GM11168 (cell line): ENCODE data around the gene SETD1A.

Experiments
- in situ Hi-C: fragments of 300-500 bp; cut with MboI; formaldehyde crosslinking; loops from one replicate; pipeline ENCODE4 v1.12.0; 2022; ENCODE audit warnings: low sequenced_read_pairs; ENCODE audit not compliant: unreplicated experiment

The SETD1A gene

DNA sequence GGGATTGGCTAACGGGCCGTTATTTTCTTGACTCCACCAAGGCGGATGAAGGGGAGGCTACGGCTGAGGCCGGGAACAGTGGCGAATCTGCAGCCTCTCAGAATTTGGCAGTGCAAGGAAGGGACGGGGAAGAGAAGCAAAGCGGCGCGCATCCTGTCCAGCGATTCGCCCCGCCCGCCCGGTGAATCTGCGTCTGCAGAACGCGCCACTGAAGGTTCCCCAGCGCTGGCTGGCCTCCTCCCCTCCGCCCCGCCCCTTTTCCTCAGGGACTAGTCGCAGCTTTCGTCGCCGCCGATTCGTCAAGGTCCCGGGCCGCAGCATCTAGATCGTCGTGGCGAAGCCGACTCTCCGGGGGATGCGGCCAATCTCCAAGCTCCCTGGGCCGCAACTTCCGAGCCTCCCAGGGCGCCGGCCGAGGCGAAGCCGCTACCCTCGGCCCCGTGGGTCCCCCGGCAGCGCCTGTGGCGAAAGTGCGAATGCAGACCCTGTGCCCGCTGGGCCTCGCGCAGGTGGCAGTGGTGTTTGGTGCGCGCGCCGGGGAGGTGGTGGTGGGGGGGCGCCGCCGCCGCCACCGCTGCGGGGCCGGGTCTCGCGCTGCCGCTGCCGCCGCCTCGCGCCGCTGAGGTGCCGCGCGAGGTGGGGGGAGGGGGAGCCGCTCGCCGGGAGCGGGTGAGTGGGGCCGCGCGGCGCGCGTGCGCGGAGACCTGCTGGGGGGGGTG, at the start of gene SETD1A:
Gene SETD1A, plus strand, starts transcription at position 299 of the 719 bp plus-strand sequence. CDS start 978 bp downstream, outside the sequence.
- in situ Hi-C loops: loop anchor here (25.0 kb wide), 1 partner anchor 905 kb away; the partner anchor contains the start of gene ZNF267

DNA sequence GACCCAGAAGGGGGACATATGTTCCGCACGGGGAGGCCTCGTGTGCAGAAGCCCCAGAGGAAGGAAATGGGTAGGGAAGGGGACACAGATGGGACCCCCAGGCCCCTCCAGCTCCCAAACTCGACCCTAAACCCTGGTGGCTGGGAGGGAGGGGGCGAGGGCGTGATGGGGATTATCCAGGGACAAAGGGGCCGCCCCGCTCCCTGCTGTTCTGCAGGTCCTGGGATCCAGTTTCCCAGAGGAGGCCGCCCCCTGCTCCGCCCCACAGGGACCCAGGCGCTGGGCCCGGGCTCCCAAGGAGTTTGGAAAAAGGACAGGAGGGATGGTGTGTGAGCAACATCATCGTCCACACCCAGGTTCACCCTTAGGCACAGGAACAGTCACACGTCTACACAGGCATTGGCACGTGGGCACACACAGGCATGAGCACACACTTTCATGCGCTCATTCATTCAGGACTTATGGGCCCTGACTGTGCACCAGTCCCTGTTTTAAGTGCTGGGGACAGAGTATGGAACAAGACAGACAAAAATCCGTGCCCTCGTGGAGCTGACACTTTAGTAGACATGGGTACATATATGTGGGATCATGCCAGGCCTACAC, 47.0 kb upstream of the SETD1A start:
- in situ Hi-C loops: no loop called here

DNA sequence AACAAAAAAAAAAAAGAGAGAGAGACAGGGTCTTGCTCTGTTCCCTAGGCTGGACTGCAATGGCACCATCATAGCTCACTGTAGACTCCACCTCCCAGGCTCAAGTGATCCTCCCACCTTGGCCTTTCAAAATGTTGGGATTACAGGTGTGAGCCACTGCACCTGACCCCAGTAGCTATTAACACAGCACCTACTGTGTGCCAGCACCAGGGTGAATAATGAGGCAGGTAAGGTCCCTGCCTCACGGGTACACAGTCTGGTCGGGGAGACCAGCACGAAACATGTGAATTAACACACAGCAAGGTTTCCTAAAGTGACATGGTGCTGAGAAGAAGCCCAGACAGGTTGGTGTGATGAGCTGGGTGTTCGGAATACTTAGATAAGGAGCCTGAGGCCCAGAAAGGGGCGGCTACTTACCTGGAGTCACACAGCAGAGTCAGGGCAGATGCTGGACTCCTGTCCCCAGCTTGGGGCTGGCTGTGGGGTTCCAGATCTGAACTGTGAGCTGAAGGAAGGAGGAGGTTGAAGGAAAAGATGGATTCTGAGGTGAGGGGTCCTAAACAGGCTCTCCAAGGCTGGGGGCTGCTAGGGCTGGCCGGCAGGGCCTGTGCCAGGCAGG, 44.7 kb upstream of the SETD1A start:
- in situ Hi-C loops: no loop called here

DNA sequence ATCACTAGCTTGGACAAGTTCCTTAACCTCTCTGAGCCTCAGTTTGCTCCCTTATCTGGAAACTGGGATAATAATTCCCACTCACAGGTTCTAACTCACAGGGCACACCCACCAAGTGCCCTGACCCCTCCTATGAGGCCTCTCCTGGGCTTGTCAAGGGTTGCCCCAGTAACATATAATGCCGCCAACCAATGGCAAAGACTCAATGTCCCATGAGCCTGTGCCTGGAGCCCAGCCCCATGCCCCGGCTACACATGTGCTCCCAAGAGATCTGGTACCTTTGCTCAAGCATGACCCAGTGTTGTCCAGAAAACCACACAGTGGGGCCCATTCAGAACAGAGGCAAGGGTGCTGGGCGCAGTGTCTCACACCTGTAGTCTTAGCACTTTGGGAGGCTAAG, 42.7 kb upstream of the SETD1A start:
- in situ Hi-C loops: no loop called here

DNA sequence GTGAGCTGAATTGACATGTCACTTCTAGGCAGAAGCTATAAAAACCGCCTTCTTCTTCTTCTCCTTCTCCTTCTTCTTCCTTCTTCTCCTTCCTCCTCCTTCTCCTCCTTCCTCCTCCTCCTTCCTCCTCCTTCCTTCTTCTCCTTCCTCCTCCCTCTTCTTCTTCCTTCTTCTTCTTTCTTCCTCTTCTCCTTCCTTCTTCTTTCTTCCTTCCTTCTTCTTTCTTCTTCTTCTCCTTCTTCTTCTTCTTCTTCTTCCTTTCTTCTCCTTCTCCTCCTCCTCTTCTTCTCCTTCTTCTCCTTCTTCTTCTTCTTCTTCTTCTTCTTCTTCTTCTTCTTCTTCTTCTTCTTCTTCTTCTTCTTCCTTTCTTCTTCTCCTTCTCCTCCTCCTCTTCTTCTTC, 38.9 kb upstream of the SETD1A start:
- in situ Hi-C loops: no loop called here

DNA sequence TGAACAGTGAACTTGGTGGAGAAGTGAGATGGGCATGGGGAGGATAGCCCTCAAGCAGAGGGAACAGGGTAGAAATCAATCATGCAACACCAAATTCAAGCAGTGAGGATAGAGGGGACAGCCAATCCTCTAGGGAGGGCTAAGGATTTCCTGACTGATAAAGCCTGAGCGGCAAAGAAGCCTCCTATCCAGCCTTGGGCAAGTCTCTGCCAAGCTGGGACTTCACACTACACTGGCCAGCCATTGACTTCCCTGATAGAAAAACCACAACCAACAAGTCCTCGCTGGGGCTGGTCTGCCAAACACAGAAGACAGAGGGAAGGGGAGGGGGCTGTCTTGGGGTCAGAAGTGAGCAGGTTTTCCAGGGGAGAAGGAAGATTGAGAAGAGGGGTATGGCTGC, 36.7 kb upstream of the SETD1A start:
- in situ Hi-C loops: no loop called here

DNA sequence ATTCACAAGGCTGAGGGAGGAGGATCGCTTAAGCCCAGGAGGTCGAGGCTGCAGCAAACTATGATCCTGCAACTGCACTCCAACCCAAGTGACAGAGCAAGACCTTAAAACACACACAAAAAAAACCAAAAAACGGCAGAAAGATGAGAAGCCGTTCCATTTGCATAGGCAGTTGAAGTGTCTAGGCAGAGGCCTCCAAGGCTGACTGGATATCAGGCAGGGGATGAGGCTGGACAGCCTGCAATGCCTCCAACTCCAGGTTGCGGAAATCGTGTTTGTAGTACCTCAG, 36.2 kb upstream of the SETD1A start:
- in situ Hi-C loops: no loop called here

DNA sequence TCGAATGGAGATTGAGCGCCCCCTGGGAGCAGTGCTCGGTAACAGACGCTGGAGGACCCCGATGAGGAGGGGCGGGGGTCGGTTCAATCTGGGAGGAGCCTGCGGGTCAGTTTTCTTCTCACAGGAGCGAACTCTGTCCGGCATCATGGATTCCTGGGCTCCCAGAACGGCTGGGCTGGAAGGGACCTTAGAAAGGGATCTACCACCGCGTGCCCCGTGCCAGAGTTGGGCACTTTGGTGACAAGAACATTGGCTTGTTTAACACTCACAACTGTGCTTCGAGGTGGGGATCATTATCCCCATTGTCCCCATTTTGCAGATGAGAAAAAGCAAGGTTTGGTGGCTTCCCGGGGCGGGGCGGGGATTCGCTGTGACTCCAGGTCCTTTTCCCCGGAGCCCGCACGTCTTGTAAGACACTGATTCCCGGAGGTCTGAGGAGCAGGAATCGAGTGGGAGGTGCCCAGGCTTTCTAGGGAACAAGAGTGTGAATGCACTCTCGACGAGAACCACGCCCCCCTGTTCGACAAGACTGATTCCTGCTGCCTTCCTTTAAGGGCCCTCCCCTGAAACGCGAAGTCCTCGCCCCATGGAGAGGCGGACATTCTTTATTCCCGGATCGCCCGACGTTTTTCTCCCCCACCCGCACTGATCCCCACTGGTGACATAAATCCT, 35.7 kb upstream of the SETD1A start:
- in situ Hi-C loops: no loop called here

DNA sequence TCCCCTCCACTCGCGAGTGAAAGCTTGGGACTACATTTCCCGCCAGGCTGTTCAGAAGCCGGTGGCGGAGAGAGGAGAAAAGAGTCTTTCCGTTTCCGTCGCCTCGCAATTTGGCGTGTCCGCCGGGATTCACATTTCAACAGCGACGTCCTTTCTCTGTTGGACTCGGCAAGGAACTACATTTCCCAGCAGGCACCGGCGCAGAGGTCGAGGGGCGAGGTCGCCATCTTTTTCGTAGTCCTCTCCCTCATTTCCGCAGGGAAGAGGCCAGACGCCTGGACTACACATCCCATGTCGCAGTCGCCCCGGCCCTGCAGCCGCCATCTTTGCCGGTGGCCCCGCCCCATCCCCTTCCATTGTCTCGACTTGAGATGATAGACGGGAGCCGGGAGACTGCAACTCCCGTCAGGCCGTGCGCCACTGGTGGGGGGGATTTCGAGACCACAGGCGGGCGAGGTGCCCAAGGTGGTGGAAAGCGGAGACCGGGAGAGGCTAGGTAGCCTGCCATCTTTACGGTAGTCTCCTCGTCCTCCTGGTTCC, 35.1 kb upstream of the SETD1A start:
- in situ Hi-C loops: no loop called here

DNA sequence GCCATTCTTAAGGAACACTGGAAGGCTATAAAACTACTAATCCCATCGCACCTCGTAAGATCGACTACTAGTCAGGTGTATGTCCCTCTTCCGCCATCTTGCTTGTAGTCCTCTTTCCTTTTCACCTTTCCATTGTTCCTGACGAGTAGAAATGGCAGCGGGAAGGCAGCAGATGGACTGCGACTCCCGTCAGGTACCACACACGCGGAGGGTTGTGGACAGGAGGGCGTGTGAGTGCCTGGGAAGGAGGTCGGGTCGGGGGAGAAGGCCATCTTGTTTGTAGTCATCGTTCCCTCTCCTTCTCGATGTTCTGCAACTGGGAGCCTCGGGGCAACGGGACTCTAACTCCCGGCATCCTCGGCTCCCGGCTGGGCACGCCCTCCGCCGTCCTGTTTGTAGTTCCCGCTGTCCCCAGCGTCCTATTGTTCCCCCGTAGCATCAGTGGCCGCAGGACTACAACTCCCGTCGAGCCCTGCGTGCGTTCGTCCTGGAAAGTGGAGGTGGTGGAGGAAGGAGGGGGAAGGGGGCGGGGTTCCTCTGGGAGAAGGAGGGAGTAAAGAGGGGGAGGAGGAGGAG, 34.5 kb upstream of the SETD1A start:
- in situ Hi-C loops: no loop called here

DNA sequence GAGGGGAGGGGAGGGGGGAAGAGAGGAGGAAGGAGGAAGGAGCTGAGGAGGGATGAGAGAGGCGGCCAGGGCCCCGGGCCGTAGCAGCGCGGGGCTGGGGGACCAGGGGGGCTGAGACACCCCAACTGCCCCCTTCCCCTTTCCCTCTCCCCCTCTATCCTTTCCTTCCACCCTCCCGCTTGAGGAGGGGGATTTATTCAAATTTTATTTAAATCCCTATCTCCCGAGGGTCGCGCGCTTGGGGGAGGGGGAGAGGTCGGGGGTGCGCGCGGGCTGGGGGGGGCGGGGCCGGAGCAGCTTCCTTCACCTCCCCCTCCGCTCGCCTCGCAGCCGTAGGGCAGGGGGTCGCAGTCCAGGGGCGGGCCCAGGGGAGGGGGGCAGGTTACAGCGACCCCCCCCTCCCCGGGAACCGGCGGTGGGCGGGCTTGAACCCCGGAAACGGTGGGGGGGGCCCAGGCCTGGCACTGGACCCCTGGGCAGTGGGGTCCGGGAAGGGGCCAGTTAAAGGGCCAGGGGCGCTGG, 33.9 kb upstream of the SETD1A start, which contains the start of gene FBXL19:
Gene FBXL19, plus strand, starts transcription at position 19 of the 522 bp plus-strand sequence. CDS start 2,183 bp downstream, outside the sequence.
- in situ Hi-C loops: no loop called here

DNA sequence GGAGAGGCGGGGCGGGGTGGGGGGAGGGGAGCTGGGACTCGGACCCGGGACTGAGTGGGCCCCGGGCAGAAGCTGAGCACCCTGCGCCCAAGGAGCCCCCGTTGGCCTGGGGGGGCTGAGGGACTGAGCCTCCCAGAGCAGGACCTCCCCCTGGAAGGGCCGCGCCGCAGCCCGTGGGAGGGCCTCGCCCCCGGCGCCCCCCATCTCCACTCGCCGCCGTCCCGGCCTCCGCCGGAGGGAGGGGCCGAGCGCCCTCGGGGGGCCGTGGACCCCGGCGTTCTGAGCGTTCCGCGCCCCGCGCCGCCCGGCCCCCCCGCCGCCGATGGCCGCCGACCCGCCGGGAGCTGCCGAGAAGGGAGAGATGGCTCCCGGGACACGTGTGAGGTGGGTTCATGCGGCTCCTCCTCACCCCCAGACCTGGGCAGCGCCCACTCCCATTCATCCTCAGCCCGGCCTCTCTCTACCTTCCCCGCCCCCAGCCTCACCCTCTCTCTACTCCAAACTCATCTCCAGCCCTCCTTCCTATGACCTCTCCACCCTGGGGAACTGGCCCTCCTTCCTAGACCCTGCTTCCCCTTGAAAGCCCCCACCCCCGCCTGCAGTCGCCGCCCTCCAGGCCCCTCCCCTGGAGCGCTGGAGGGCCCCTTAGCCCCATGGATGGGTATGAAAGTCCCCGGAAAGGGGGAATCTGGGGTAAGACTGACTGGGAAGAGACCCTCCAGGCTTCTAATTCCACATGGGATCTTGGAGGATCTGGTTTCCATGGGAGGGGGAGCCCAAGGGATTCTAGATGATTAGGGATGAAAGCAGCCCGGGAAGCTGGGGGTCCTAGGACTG, 33.3 kb upstream of the SETD1A start:
- in situ Hi-C loops: no loop called here

DNA sequence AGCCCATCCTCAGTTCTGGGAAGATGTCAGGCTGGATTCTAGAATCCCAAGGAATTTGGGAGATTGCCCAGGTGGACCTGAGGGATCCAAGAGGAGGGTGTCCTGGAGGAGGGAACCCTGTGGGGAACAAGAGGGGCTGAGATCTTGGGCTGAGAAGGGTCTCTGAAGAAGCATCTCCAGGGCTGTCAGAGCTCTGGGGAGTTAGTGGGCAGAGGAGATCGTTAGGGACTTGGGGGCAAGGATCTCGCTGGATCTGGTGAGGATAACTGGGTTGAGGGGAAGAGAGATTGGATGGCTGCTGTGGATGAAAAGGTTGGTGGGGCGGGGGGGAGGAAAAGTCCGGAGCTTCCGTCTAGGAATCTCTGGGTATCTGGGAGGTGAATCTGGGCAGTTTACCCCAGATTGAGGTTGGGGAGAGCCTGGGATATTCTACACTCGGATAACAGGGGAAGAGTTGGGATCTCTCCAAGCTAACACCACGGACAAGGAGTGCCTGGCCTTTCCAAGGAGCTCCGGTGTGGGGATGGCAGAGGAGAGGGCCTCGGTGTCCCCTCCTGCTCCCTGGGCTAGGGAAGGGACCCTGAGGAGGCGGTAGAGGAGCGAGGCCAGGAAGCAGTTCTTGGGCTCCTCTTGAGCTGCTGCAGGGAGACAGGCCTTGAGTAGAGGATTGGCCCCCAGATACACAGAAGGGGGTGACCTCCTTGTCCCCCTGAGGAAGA, 32.5 kb upstream of the SETD1A start:
- in situ Hi-C loops: no loop called here

DNA sequence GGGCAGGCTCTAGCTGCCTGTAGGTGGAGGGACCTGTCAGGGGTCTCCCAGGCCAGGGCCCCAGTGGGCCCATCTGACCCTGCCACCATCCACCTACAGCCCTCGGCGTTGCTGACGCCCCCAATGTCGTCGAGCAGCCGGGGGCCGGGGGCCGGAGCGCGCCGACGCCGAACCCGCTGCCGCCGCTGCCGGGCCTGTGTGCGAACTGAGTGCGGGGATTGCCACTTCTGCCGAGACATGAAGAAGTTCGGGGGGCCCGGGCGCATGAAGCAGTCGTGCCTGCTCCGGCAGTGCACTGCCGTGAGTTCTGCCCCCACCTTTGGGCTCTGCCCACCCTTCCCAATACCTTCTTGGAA, 31.9 kb upstream of the SETD1A start:
- in situ Hi-C loops: no loop called here

DNA sequence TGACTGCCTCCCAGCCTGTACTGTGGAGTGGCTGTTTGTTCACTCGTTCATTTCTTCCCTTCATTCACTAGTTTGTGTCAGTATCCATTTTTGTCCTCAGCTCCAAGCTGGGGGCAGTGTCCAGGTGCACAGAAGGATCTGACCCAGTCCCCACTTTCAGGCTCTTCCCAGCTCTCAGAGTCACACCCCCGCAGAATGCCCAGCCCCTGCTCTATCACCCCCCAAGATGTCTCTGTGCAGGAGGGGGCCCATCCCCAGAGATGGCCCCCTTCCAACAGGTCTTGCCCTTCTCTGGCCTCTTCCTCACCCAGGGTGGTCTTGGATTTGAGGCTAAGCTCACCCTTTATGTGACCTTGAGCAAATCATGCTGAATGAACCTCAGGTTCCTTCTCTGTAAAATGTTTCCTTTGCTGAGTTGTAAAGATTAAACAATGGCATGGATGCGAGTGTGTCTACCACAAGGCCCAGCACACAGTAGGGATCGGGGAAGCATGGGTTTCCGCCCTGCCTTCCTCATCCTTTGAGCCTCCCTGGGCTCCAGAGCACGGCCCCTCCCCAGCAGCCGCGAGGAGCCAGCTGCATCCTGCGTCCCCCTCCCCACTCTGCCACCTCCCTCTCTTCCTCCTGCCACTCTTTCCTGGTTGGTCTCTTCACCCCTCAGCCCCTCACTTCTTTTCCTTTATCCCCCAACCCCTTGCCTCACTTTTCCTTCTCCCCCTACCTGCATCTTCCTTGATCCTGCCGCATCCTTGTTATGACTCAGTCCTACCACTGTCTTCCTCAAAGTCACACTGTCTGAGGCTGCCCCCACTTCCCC, 31.4 kb upstream of the SETD1A start:
- in situ Hi-C loops: no loop called here

DNA sequence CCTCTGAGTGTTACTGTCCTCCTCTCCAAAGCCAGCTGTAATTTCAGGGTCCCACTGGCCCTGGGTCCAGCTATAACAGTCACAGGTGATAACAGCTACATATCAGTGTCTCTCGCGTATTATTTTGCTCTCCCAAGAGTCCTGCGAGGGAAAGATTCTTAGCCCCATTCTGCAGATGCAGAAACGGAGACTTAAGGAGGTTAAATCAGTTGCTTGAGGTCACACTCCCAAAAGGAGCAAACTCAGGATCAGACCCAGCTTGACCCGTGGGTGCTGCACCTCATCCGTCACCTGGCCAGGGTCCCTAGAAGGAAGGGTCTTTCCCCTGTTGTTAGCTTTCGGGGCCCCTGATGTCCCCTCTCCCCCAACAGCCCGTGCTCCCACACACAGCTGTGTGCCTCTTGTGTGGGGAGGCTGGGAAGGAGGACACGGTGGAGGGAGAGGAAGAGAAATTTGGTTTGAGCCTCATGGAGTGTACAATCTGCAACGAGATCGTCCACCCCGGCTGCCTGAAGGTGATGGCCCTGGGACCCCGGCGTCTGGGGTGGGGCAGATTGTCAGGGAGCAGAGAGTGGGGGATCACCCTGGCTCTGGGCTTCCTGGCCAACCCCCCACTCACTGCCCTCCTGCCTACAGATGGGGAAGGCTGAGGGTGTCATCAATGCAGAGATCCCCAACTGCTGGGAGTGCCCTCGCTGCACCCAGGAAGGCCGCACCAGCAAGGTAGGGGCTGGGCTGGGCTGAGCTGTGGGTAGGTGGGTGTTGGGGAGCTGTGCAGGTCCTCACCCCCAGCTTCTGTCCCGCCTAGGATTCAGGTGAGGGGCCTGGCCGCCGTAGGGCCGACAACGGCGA, 30.4 kb upstream of the SETD1A start:
- in situ Hi-C loops: no loop called here

DNA sequence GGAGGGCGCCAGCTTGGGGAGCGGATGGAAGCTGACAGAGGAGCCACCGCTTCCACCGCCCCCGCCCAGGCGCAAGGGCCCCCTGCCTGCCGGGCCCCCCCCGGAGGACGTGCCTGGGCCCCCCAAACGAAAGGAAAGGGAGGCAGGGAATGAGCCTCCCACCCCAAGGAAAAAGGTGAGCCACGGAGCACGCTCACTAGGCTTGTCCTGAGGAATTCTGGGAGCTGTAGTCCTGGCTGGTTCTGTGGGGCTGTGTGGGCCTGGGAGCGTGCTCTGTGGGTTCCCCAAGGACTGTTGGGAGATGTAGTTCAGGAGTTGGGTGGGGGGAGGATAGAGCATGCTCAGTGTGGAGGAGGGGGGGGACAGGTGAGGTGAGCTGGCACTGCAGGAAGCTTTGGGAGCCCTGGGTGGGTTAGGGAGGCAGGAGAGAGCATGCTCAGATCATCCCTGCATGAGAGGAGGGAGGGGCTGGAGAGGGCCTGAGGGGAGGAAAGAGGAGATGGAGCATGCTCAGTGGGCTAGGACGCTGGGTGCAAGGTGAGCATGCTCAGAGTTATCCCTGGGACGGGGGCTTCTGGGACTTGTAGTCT, 29.7 kb upstream of the SETD1A start:
- in situ Hi-C loops: no loop called here
